B cell (primary cell): ENCODE data around the gene CDNF.

Source experiments
- CTCF ChIP-seq: fragments of 200-600 bp; IDR thresholded peaks from one replicate; pipeline ENCODE4 v1.8.0; 2022; ENCODE audit warnings: antibody characterized with exemption, mild to moderate bottlenecking
- EZH2 ChIP-seq: IDR thresholded peaks from 2 replicates; pipeline ENCODE4 v1.6.1; 2012; ENCODE audit warnings: borderline replicate concordance, low read depth, mild to moderate bottlenecking, moderate library complexity, low read length; ENCODE audit not compliant: insufficient read depth, poor library complexity, severe bottlenecking

- no peak for TF ChIP-seq CTCF
- TF ChIP-seq EZH2, result no peak
These were observed 23.0 kb upstream of the CDNF start for GRCh38 chr10:14860791-14861190.
